Erythroblast (primary cell): ENCODE results near the gene CYP3A5.
"Not testable (repeated sequence)": the region's sequence is repeated elsewhere in the genome, so short reads cannot be mapped to it uniquely, and the experiment has no call there.

ENCODE experiments used
- GATA1 ChIP-seq: IDR thresholded peaks from 2 replicates; pipeline ENCODE4 v1.6.1; 2011; ENCODE audit warnings: low read depth, mild to moderate bottlenecking, control low read depth, low read length, moderate library complexity
- POLR2A ChIP-seq: IDR thresholded peaks from 2 replicates; pipeline ENCODE4 v1.6.1; 2011; ENCODE audit warnings: mild to moderate bottlenecking, low read length

DNA sequence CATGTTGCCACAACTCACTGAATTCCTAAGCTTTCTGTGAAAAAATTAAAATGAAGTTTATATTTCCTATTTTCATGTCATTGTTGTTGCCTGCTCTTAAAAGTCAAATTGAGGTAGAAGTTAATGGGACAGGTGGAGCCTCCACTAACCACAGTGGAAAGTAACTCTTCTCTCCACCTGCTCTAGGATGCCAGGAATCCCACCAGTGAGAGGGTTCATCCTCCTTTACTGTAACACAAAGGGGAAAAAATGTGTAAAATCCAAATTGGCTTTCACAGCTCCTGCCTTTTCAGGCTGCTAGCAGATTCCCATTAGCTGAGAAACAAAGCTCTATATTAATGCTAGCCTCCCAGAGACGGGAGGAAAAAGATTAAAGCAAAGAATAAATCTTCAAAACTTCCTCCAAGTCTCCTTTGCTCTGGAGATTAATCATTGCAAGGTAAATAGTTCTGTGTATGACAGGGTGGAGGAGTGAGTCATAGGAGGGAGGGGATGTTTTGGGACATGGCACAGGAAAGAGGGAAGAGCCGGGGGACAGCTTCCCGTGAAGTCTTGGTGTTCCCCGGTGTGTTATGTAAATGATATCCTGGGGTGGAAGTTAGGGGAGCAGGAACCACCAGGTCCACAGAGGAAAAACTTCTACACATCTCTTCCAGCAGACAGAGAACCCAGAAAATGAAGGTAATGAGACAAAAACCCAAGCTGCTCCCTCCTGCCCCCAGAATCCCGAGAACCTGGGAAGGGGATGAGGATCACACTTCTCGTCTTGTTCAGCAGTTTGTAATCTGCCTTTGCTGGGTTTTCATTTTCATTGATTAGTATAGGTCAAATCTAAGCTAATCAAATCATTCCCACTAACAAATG, 19.3 kb upstream of the CYP3A5 start:
- not testable (repeated sequence) for TF ChIP-seq POLR2A, GATA1
